Measurements from ENCODE around the gene TPM2.

GRCh38 chr9:35639631-35640030 lies 50.1 kb downstream of the TPM2 start:
- TF ChIP-seq, protein P1, sequence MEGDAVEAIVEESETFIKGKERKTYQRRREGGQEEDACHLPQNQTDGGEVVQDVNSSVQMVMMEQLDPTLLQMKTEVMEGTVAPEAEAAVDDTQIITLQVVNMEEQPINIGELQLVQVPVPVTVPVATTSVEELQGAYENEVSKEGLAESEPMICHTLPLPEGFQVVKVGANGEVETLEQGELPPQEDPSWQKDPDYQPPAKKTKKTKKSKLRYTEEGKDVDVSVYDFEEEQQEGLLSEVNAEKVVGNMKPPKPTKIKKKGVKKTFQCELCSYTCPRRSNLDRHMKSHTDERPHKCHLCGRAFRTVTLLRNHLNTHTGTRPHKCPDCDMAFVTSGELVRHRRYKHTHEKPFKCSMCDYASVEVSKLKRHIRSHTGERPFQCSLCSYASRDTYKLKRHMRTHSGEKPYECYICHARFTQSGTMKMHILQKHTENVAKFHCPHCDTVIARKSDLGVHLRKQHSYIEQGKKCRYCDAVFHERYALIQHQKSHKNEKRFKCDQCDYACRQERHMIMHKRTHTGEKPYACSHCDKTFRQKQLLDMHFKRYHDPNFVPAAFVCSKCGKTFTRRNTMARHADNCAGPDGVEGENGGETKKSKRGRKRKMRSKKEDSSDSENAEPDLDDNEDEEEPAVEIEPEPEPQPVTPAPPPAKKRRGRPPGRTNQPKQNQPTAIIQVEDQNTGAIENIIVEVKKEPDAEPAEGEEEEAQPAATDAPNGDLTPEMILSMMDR (IDR thresholded peaks at IDR 0.05) = no peak
- TF ChIP-seq POLR2A (IDR thresholded peaks at IDR 0.05) = no peak
